C4-2B (cell line): ENCODE results near the gene ADGRA3.

ENCODE experiments used
- ZFX ChIP-seq: fragments of 450-650 bp; IDR thresholded peaks from 2 replicates; pipeline ENCODE4 v1.6.1; 2017
- TF ChIP-seq, protein P1 (sequence below): fragments of 450-650 bp; conservative IDR thresholded peaks from 2 replicates; pipeline ENCODE4 v1.5.1; 2017; ENCODE audit warnings: mild to moderate bottlenecking

DNA sequence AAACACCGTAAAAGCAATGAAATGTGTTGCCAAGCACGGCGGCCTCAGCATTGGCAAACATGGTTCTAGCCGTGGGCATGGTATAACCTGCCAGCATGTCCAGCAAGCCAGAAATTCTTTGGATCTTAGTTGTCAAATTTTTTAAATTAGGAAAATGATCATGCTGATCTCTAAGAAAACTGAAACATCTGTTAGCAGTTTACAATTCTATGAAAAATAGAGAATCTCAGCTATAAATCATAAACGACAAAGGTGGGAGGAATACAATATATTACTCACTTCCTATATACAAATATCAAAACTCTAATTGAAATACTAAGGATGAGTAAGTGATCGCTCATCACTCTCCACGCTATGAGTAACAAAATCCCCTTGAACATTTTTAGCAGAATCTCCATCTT, 130.3 kb downstream of the ADGRA3 start:
- TF ChIP-seq, protein P1, sequence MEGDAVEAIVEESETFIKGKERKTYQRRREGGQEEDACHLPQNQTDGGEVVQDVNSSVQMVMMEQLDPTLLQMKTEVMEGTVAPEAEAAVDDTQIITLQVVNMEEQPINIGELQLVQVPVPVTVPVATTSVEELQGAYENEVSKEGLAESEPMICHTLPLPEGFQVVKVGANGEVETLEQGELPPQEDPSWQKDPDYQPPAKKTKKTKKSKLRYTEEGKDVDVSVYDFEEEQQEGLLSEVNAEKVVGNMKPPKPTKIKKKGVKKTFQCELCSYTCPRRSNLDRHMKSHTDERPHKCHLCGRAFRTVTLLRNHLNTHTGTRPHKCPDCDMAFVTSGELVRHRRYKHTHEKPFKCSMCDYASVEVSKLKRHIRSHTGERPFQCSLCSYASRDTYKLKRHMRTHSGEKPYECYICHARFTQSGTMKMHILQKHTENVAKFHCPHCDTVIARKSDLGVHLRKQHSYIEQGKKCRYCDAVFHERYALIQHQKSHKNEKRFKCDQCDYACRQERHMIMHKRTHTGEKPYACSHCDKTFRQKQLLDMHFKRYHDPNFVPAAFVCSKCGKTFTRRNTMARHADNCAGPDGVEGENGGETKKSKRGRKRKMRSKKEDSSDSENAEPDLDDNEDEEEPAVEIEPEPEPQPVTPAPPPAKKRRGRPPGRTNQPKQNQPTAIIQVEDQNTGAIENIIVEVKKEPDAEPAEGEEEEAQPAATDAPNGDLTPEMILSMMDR = no peak
- TF ChIP-seq ZFX = no peak
